Keratinocyte (primary cell): ENCODE measurements around the gene SMARCA4. TPM values are rescaled to one million over a fixed set of nuclear protein-coding genes. Genes with fewer than 3 reads are reported as not detected.
"Not testable (repeated sequence)": the region's sequence is repeated elsewhere in the genome, so short reads cannot be mapped to it uniquely, and the experiment has no call there.

Experiments
- DNase-seq: peaks from one replicate; pipeline ENCODE4 v3.0.0-alpha.2; 2011; ENCODE audit warnings: low read depth, missing footprints, low spot score
- FAIRE-seq: peaks from 2 replicates; lab custom pipeline; 2011; peaks lifted over from hg19 to GRCh38; lab: Jason Lieb, UNC
- H2AFZ ChIP-seq: 2 replicates; pipeline ENCODE4 v1.6.0; 2012; ENCODE audit warnings: low read length, control low read depth, inconsistent platforms; ENCODE audit not compliant: control insufficient read depth
- H3K27ac ChIP-seq: 2 replicates; pipeline ENCODE4 v1.5.1; 2011; ENCODE audit warnings: low read length; ENCODE audit not compliant: control insufficient read depth, insufficient read depth
- H3K27me3 ChIP-seq: 3 replicates; pipeline ENCODE4 v1.6.0; 2011; ENCODE audit warnings: low read length; ENCODE audit not compliant: control insufficient read depth, insufficient read depth; ENCODE audit errors: extremely low read depth
- H3K36me3 ChIP-seq, 2 experiments: 2 replicates in 1 of 2; 3 replicates in 1 of 2; pipeline ENCODE4 v1.5.1; 2011; ENCODE audit warnings: low read length in 2 of 2, mild to moderate bottlenecking in 1 of 2; ENCODE audit not compliant: control insufficient read depth in 2 of 2, insufficient read depth in 2 of 2; ENCODE audit errors: extremely low read depth in 1 of 2
- H3K4me1 ChIP-seq: 3 replicates; pipeline ENCODE4 v1.5.1; 2011; ENCODE audit warnings: low read length; ENCODE audit not compliant: control insufficient read depth, insufficient read depth; ENCODE audit errors: extremely low read depth
- H3K4me2 ChIP-seq: 3 replicates; pipeline ENCODE4 v1.6.0; 2011; ENCODE audit warnings: low read depth, low read length; ENCODE audit not compliant: control insufficient read depth, insufficient read depth; ENCODE audit errors: extremely low read depth
- H3K4me3 ChIP-seq, 3 experiments: fragments of 200-600 bp in 1 of 3; sonication (generic) in 1 of 3; 2 replicates in 2 of 3; 3 replicates in 1 of 3; pipeline ENCODE4 v1.5.1; 2011 to 2016; ENCODE audit warnings: low read length in 3 of 3, mild to moderate bottlenecking in 3 of 3, control low read depth in 2 of 3, inconsistent platforms in 1 of 3, low read depth in 1 of 3, mixed read lengths in 1 of 3, mixed run types in 1 of 3, moderate library complexity in 1 of 3; ENCODE audit not compliant: control insufficient read depth in 2 of 3, insufficient read depth in 2 of 3; ENCODE audit errors: extremely low read depth in 1 of 3
- H3K79me2 ChIP-seq: 2 replicates; pipeline ENCODE4 v1.6.0; 2012; ENCODE audit warnings: low read length; ENCODE audit not compliant: control insufficient read depth, insufficient read depth
- H3K9ac ChIP-seq: 3 replicates; pipeline ENCODE4 v1.6.0; 2011; ENCODE audit warnings: low read length; ENCODE audit not compliant: control insufficient read depth, insufficient read depth; ENCODE audit errors: extremely low read depth
- H3K9me1 ChIP-seq: 3 replicates; pipeline ENCODE4 v1.6.0; 2011; ENCODE audit warnings: low read length; ENCODE audit not compliant: control insufficient read depth, insufficient read depth; ENCODE audit errors: extremely low read depth
- H3K9me3 ChIP-seq: 2 replicates; pipeline ENCODE4 v1.5.1; 2012; ENCODE audit warnings: low read depth, low read length; ENCODE audit not compliant: control insufficient read depth
- H4K20me1 ChIP-seq: 3 replicates; pipeline ENCODE4 v1.6.0; 2011; ENCODE audit warnings: low read length; ENCODE audit not compliant: control insufficient read depth, insufficient read depth; ENCODE audit errors: extremely low read depth
- EZH2 ChIP-seq: IDR thresholded peaks from one replicate; pipeline ENCODE4 v1.6.1; 2012; ENCODE audit warnings: inconsistent platforms, mild to moderate bottlenecking, low read length, moderate library complexity
- dilution Hi-C: fragments of 300-500 bp; cut with MboI; formaldehyde crosslinking; loops from one replicate; pipeline ENCODE4 v1.7.0; 2020; ENCODE audit warnings: low sequenced_read_pairs; ENCODE audit not compliant: extremely low pct_ligation_motif_present
- polyA plus RNA-seq, 5 experiments: library from polyadenylated mRNA; depleted of rRNA in 3 of 5; stranded (reverse) in 3 of 5; stranded (forward) in 1 of 5; unstranded in 1 of 5; fragments of >200 nt; gene quantifications; 1 replicate in 1 of 5; 2 replicates in 3 of 5; 3 replicates in 1 of 5; pipeline versions ENCODE4 v1.2.1 to v1.2.3, GENCODE V29; 2011 to 2012; ENCODE audit warnings: missing spikeins in 2 of 5, low read depth in 1 of 5, low replicate concordance in 1 of 5
- TF ChIP-seq, protein P1 (sequence below), 3 experiments: IDR thresholded peaks in 1 of 3; conservative IDR thresholded peaks in 1 of 3; optimal IDR thresholded peaks in 1 of 3; 2 replicates in 2 of 3; 3 replicates in 1 of 3; pipeline versions ENCODE3 to v1.5.1; 2011; ENCODE audit warnings: low read length in 3 of 3, mild to moderate bottlenecking in 3 of 3, moderate library complexity in 2 of 3, control low read depth in 1 of 3, inconsistent platforms in 1 of 3; ENCODE audit not compliant: insufficient read depth in 2 of 3; ENCODE audit errors: extremely low read depth in 1 of 3

The SMARCA4 gene
- polyA plus RNA-seq, 1 donor (not counting 4 experiments of a cell fraction or from before 2014, with no cell fraction given): 33.1 TPM

DNA sequence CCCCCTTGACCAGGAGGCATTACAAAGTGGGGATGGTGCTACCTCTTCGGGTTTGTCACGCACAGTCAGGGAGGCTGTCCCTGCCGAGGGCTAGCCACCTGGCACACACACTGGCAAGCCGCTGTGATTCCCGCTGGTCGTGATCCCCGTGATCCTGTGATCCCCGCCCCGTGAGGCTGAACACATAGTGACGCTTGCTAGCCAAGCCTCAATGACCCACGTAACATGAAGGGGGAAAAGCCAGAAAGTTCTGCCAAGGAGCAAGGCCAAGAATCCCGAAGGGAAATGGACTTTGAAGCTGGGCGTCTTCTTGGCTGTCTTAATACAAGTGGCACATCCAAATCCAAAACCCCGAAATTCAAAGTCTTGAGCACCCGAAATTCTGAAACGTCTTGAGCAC, 142.1 kb downstream of the SMARCA4 start:
- Histone ChIP-seq H2AFZ (no peak overlapping the region), H3K9me3 (no peaks in the 10 kb centered on the region), H4K20me1 (peaks cover 79% of the 10 kb centered on the region), H3K27ac (no peak overlapping the region), H3K4me3 (no peak overlapping the region), H3K4me2 (no peak overlapping the region), H3K27me3 (no peaks in the 10 kb centered on the region), H3K79me2 (peaks cover 79% of the 10 kb centered on the region), H3K9me1 (peaks cover 2% of the 10 kb centered on the region), H3K9ac (no peak overlapping the region), H3K36me3 (peaks cover 51 to 67% of the 10 kb centered on the region in 2 experiments), H3K4me1 (peaks cover 9% of the 10 kb centered on the region)
- no peak for TF ChIP-seq EZH2
- TF ChIP-seq, protein P1, sequence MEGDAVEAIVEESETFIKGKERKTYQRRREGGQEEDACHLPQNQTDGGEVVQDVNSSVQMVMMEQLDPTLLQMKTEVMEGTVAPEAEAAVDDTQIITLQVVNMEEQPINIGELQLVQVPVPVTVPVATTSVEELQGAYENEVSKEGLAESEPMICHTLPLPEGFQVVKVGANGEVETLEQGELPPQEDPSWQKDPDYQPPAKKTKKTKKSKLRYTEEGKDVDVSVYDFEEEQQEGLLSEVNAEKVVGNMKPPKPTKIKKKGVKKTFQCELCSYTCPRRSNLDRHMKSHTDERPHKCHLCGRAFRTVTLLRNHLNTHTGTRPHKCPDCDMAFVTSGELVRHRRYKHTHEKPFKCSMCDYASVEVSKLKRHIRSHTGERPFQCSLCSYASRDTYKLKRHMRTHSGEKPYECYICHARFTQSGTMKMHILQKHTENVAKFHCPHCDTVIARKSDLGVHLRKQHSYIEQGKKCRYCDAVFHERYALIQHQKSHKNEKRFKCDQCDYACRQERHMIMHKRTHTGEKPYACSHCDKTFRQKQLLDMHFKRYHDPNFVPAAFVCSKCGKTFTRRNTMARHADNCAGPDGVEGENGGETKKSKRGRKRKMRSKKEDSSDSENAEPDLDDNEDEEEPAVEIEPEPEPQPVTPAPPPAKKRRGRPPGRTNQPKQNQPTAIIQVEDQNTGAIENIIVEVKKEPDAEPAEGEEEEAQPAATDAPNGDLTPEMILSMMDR (optimal IDR thresholded peaks at IDR 0.05 in 1 of 3, IDR thresholded peaks at IDR 0.05 in 1 of 3, conservative IDR thresholded peaks at IDR 0.05 in 1 of 3; ENCODE audit: extremely low read depth in 1 of 3, insufficient read depth in 2 of 3, low read length in 3 of 3): no peak
- dilution Hi-C loops: no loop called here
- DNase-seq (no peak), FAIRE-seq (no peak)

DNA sequence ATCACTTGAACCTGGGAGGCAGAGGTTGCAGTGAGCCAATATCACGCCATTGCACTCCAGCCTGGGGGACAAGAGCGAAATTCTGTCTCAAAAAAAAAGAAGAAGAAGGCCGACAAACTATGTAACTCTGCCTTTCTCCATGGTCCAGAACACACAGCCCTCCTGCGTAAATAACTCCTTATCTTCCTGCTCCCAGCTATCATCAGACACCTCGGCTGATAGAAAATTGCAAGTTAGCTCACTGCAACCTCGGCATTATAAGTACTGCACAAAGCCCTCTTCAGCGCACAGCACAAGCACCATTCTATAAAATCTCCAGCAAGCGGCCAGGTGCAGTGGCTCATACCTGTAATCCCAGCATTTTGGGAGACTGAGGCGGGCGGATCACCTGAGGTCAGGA, 142.8 kb downstream of the SMARCA4 start:
- H3K9ac ChIP-seq, DNase-seq, H3K4me3 ChIP-seq, H3K4me2 ChIP-seq, FAIRE-seq, H2AFZ ChIP-seq, dilution Hi-C loops, H3K4me1 ChIP-seq, H3K27me3 ChIP-seq, H3K9me3 ChIP-seq, H3K27ac ChIP-seq, H3K9me1 ChIP-seq: not testable (repeated sequence)
- peaks cover 74% of the 10 kb centered on the region for H4K20me1 ChIP-seq
- peaks cover 76% of the 10 kb centered on the region for H3K79me2 ChIP-seq
- peaks cover 52 to 66% of the 10 kb centered on the region in 2 experiments for H3K36me3 ChIP-seq

DNA sequence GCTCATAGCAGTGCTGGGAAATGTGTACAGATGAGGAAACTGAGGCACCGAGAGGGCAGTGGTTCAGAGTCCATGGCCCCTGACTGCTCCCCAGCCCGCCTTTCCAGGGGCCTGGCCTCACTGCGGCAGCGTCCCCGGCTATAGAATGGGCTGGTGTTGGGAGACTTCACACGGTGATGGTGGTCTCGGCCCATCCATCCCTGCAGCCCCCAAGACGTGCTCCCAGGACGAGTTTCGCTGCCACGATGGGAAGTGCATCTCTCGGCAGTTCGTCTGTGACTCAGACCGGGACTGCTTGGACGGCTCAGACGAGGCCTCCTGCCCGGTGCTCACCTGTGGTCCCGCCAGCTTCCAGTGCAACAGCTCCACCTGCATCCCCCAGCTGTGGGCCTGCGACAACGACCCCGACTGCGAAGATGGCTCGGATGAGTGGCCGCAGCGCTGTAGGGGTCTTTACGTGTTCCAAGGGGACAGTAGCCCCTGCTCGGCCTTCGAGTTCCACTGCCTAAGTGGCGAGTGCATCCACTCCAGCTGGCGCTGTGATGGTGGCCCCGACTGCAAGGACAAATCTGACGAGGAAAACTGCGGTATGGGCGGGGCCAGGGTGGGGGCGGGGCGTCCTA, 144.3 kb downstream of the SMARCA4 start:
- no peaks in the 10 kb centered on the region for H3K9me3 ChIP-seq
- no peak overlapping the region for H3K27ac ChIP-seq
- no peak overlapping the region for H3K4me2 ChIP-seq
- H3K79me2 ChIP-seq: peaks cover 72% of the 10 kb centered on the region
- H3K4me3 ChIP-seq: no peak overlapping the region
- FAIRE-seq: no peak
- no peaks in the 10 kb centered on the region for H3K27me3 ChIP-seq
- dilution Hi-C loops: no loop called here
- TF ChIP-seq, protein P1 (optimal IDR thresholded peaks at IDR 0.05 in 1 of 3, IDR thresholded peaks at IDR 0.05 in 1 of 3, conservative IDR thresholded peaks at IDR 0.05 in 1 of 3; ENCODE audit: extremely low read depth in 1 of 3, insufficient read depth in 2 of 3, low read length in 3 of 3): no peak
- no peak for TF ChIP-seq EZH2
- no peak for DNase-seq
- H3K9me1 ChIP-seq: no peaks in the 10 kb centered on the region
- peaks cover 50 to 64% of the 10 kb centered on the region in 2 experiments for H3K36me3 ChIP-seq
- no peak overlapping the region for H2AFZ ChIP-seq
- H4K20me1 ChIP-seq: peaks cover 67% of the 10 kb centered on the region
- no peak overlapping the region for H3K9ac ChIP-seq
- H3K4me1 ChIP-seq: no peaks in the 10 kb centered on the region
